GM15510 (cell line): ENCODE results near the gene BTNL9.

Experiments
- POLR2A ChIP-seq: IDR thresholded peaks from 3 replicates; pipeline ENCODE4 v1.6.1; 2011; ENCODE audit warnings: borderline replicate concordance; ENCODE audit not compliant: insufficient read length; ENCODE audit errors: extremely low read depth

Gene BTNL9

GRCh38 chr5:181042036-181042713 lies 2.1 kb downstream of the BTNL9 start:
- TF ChIP-seq POLR2A = no peak

GRCh38 chr5:181042722-181043121 lies 2.7 kb downstream of the BTNL9 start:
- no peak for TF ChIP-seq POLR2A

GRCh38 chr5:181043285-181044092 lies 3.4 kb downstream of the BTNL9 start:
- TF ChIP-seq POLR2A = no peak

GRCh38 chr5:181044093-181044599 lies 4.1 kb downstream of the BTNL9 start:
- no peak for TF ChIP-seq POLR2A

GRCh38 chr5:181044662-181045305 lies 4.7 kb downstream of the BTNL9 start:
- TF ChIP-seq POLR2A = no peak

- TF ChIP-seq POLR2A = no peak
These were observed 5.2 kb downstream of the BTNL9 start for GRCh38 chr5:181045316-181045715.

- TF ChIP-seq POLR2A = no peak
These were observed 7.2 kb downstream of the BTNL9 start for GRCh38 chr5:181047288-181047687.

- TF ChIP-seq POLR2A = no peak
These were observed 7.9 kb downstream of the BTNL9 start for GRCh38 chr5:181047921-181048320.

- TF ChIP-seq POLR2A = no peak
These were observed 9.9 kb downstream of the BTNL9 start for GRCh38 chr5:181050016-181050415.

- no peak for TF ChIP-seq POLR2A
These were observed 12.0 kb downstream of the BTNL9 start for GRCh38 chr5:181051841-181052671.

- no peak for TF ChIP-seq POLR2A
These were observed 12.8 kb downstream of the BTNL9 start for GRCh38 chr5:181052672-181053487.

GRCh38 chr5:181053488-181054121 lies 13.5 kb downstream of the BTNL9 start:
- TF ChIP-seq POLR2A = no peak

- TF ChIP-seq POLR2A = no peak
These were observed 14.1 kb downstream of the BTNL9 start for GRCh38 chr5:181054138-181054537.
